DOHH2 (cell line): ENCODE results near the gene COL4A4.

Source experiments
- EZH2phosphoT487 ChIP-seq: fragments of 200-600 bp; sonication (generic); IDR thresholded peaks from 2 replicates; pipeline ENCODE4 v1.6.1; 2017; ENCODE audit warnings: borderline replicate concordance, mild to moderate bottlenecking, antibody characterized with exemption, low read length, moderate library complexity, mixed read lengths
- TF ChIP-seq, protein P1 (sequence below): fragments of 200-600 bp; sonication (generic); IDR thresholded peaks from one replicate; pipeline ENCODE4 v1.5.1; 2014; ENCODE audit warnings: antibody characterized with exemption, mild to moderate bottlenecking, low read depth, low read length; ENCODE audit not compliant: poor library complexity, severe bottlenecking

DNA sequence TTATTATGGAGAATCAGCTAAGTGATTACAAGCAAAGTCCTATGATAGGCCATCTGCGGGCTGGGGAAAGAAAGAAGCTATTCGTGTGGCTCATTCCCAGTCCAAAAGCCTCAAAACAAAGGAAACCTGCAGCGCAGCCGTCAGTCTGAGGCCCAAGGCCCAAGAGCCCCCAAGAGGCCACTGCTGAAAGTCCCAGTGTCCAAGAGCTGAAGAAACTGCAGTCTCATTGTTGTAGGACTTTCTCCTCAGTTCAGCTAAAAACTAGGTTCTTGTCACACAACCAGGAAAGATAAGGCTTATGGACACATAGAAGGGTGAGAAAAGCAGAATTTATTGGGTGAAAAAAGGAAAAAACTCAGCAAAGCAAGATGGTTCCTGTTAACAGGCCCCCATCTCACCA lies 185.0 kb downstream of the COL4A4 start:
- TF ChIP-seq EZH2phosphoT487: no peak
- TF ChIP-seq, protein P1, sequence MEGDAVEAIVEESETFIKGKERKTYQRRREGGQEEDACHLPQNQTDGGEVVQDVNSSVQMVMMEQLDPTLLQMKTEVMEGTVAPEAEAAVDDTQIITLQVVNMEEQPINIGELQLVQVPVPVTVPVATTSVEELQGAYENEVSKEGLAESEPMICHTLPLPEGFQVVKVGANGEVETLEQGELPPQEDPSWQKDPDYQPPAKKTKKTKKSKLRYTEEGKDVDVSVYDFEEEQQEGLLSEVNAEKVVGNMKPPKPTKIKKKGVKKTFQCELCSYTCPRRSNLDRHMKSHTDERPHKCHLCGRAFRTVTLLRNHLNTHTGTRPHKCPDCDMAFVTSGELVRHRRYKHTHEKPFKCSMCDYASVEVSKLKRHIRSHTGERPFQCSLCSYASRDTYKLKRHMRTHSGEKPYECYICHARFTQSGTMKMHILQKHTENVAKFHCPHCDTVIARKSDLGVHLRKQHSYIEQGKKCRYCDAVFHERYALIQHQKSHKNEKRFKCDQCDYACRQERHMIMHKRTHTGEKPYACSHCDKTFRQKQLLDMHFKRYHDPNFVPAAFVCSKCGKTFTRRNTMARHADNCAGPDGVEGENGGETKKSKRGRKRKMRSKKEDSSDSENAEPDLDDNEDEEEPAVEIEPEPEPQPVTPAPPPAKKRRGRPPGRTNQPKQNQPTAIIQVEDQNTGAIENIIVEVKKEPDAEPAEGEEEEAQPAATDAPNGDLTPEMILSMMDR: no peak
